ENCODE measurements around the gene HRCT1. TPM values are rescaled to one million over a fixed set of nuclear protein-coding genes. Genes with fewer than 3 reads are reported as not detected.

The HRCT1 gene
- total RNA-seq, 4 donors from 2014 or later: 0.81 to 11.8 (median 3.3) TPM

DNA sequence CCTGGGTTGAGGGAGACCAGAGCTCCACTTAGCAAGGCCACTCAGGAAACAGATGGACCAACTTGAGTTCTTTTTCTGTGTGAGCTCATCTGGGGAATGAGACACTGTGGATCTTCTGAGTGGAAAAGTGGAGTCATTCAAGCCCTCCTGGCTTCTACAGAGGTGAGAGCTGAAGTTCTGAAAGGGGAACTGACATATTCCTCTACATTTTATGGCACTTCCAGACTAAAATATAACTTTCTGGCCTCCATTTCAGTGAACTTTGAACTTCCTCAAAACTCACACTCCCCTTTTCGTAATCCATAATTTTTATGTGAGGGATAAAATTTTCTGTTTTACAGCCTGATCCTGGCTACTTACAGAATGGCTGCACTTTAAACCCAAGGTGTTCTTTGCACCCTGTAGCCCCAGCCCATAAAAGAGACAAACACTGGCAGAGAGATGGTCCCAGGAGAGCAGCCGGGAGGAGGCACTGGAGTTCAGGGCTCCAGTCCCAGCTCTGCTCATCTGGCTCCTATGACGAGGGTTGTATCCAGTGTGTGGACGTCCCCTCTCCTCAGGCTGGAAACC, 14.1 kb downstream of the HRCT1 start:
- Histone ChIP-seq H3K36me3 (no peaks in the 10 kb centered on the region), H3K4me1 (peaks cover 19 to 48% of the 10 kb centered on the region in 2 donors), H3K27me3 (no peaks in the 10 kb centered on the region), H3K4me3 (replicated peaks in 1 of 3) (no peak overlapping the region), H3K27ac (peak overlapping the region; percentile 15 to 79 (median 51)), H3K9me3 (no peaks in the 10 kb centered on the region)
- no peak for DNase-seq
- intact Hi-C loops (cut with DNase I): no loop called here
- WGBS, 2 donors: 81 to 82% methylated on average over 4 of the region's 4 CpGs
- TF ChIP-seq, protein P1, sequence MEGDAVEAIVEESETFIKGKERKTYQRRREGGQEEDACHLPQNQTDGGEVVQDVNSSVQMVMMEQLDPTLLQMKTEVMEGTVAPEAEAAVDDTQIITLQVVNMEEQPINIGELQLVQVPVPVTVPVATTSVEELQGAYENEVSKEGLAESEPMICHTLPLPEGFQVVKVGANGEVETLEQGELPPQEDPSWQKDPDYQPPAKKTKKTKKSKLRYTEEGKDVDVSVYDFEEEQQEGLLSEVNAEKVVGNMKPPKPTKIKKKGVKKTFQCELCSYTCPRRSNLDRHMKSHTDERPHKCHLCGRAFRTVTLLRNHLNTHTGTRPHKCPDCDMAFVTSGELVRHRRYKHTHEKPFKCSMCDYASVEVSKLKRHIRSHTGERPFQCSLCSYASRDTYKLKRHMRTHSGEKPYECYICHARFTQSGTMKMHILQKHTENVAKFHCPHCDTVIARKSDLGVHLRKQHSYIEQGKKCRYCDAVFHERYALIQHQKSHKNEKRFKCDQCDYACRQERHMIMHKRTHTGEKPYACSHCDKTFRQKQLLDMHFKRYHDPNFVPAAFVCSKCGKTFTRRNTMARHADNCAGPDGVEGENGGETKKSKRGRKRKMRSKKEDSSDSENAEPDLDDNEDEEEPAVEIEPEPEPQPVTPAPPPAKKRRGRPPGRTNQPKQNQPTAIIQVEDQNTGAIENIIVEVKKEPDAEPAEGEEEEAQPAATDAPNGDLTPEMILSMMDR (IDR thresholded peaks at IDR 0.05): no peak
- no peak for TF ChIP-seq POLR2A (IDR thresholded peaks at IDR 0.05)

DNA sequence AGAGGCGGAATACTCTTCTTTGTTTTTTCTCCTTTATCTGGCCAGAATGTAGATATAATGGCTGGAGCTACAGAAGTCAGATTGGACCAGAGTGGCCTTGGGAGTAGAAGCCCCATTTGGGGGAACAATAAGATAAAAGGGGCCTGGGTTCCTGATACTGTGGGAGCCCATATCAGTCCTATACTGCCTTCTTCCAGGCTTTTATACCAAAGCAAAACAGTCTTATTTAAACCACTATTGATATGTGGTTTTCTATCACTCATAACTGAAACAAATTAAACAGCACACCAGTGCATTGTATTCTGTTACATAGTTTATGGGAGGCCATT, 17.6 kb downstream of the HRCT1 start:
- no peak overlapping the region for H3K4me3 ChIP-seq (replicated peaks in 1 of 3)
- intact Hi-C loops (cut with DNase I): no loop called here

DNA sequence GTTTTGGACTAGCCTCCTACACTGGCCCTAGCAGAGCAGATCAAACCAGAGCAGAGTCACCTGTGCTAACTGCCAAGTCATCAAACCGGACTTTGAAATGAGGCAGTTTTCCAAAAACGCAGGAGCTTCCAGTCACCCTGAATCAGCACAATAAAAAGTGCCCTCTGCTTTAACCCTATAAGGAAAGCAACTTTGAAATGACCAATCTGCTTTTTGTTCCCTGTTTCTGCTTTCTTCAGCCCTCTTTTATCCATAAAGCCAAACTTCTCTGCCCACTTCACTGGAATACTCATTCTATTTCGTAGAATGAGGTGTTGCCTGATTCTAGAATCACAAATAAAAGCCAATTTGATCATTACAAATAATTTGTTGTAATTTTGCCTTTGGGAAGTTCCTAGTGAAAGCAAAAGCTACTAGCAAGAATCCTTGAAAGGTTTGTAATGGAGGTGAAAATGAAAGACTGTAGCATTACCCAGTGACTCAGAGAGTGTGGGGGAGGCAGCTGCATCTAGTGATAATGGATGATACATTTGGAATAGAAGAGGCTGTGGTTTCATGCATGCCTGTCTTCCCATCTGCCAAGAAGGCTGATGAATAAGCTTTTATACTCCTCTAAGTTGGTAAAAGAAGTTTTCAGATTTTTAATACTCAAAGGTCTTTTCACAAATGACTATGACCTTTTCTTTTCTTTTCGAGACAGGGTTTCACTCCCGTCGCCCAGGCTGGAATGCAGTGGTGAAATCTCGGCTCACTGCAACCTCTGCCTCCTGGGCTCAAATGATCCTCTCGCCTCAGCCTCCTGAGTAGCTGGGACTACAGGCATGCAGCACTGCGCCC, 18.1 kb downstream of the HRCT1 start:
- intact Hi-C loops (cut with DNase I): no loop called here
- peak; percentile 63 to 68 for DNase-seq

More for the DNA sequence above, 17.6 kb downstream of the HRCT1 start:
- H3K27ac ChIP-seq: peak overlapping the region; percentile 26 to 75 (median 60)
- H3K27me3 ChIP-seq: no peaks in the 10 kb centered on the region
- peaks cover 19 to 42% of the 10 kb centered on the region in 2 donors for H3K4me1 ChIP-seq
- WGBS, 2 donors: 97 to 100% methylated on average over 1 of the region's 1 CpG
- no peak for DNase-seq
- no peaks in the 10 kb centered on the region for H3K36me3 ChIP-seq
- TF ChIP-seq, protein P1 (IDR thresholded peaks at IDR 0.05): no peak
- TF ChIP-seq POLR2A (IDR thresholded peaks at IDR 0.05): no peak
- no peaks in the 10 kb centered on the region for H3K9me3 ChIP-seq

DNA sequence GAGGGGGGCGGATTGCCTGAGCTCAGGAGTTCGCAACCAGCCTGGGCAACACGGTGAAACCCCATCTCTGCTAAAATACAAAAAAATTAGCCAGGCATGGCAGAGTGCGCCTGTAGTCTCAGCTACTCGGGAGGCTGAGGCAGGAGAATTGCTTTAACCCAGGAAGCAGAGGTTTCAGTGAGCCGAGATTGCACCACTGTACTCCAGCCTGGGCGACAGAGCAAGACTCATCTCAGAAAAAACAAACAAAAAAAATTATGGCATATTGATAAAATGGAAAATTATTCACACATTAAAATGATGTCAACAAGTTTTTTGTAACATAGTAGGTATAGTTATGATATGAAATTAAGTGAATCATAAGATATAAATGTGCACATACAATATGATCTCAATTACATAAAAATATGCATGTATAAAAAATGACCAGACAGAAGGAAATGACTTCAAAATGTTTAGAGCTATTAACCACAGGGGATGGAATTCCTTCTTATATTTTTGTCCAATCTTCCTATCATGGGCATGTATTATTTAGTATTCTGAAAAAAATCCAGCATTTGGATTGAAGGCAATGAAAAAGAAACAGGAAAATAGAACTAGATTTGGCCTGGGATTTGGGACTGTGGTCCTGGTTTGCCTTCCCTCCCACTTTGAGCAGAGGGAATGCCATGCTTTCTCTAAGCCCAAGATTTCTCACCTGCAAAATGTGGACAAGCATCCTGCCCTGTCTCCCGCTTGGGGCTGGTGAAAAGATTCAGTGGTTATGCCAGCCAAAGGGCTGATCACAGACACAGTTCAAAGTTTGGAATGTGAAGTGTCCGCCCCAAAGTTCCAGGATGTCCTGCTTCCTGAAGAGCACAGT, 22.8 kb downstream of the HRCT1 start:
- TF ChIP-seq, protein P1 (IDR thresholded peaks at IDR 0.05): no peak
- no peak for TF ChIP-seq POLR2A (IDR thresholded peaks at IDR 0.05)
- H3K27ac ChIP-seq: peak overlapping the region in 1 of 3 donors; percentile 43
- peaks cover 8 to 22% of the 10 kb centered on the region in 2 donors for H3K4me1 ChIP-seq
- intact Hi-C loops (cut with DNase I): no loop called here
- H3K4me3 ChIP-seq (replicated peaks in 1 of 3): no peak overlapping the region
- H3K27me3 ChIP-seq: no peaks in the 10 kb centered on the region
- DNase-seq: no peak
- no peaks in the 10 kb centered on the region for H3K36me3 ChIP-seq
- no peaks in the 10 kb centered on the region for H3K9me3 ChIP-seq
- 78 to 79% methylated on average over 9 of the region's 9 CpGs for WGBS, 2 donors

More for the DNA sequence above, 18.1 kb downstream of the HRCT1 start:
- Histone ChIP-seq H3K9me3 (no peaks in the 10 kb centered on the region), H3K27me3 (no peaks in the 10 kb centered on the region), H3K4me1 (peaks cover 19 to 36% of the 10 kb centered on the region in 2 donors), H3K36me3 (no peaks in the 10 kb centered on the region), H3K27ac (peak overlapping the region; percentile 60 to 77 (median 75)), H3K4me3 (replicated peaks in 1 of 3) (no peak overlapping the region)
- WGBS, 2 donors: 65 to 66% methylated on average over 9 of the region's 9 CpGs
- TF ChIP-seq, protein P1 (IDR thresholded peaks at IDR 0.05): no peak
- peak in 1 of 2 donors; percentile 9 for TF ChIP-seq POLR2A (IDR thresholded peaks at IDR 0.05)

Data from thyroid gland (tissue), 4 donors.